A172 (cell line): Measurements from ENCODE around the gene SLC37A2. TPM values are rescaled to one million over a fixed set of nuclear protein-coding genes. Genes with fewer than 3 reads are reported as not detected.
A peak's percentile ranks its signal among the peaks of the same experiment; 100 is the strongest.

Experiments used
- DNase-seq: peaks from one replicate; pipeline ENCODE4 v3.0.0-alpha.2; 2015; ENCODE audit warnings: low spot score
- total RNA-seq: library from RNA; depleted of rRNA; stranded (reverse); fragments of >200 nt; shearing (Covaris generic); gene quantifications from 2 replicates; pipeline ENCODE4 v1.2.3, GENCODE V29; 2014; rRNA removed

The SLC37A2 gene
- total RNA-seq, 1 experiment from 2014 or later: 1.4 TPM

DNA sequence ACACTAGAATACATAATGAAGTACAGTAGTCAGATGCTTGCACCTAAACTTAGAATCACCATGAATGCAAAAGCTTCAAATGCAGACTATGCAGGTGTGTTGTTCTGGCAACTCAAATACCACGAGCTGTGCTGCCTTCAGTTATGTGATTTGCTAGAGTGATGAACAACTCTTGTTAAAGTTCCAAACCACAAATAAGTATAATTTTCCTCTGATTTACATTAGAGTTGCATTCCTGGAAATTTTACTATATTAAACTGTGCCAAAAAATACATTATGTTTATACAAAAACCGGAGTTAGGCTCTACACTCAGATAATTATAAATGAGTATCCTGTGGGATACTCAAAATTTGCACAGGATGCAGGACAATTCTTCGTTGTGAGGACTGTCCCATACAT, 45.4 kb downstream of the SLC37A2 start:
- DNase-seq: no peak

DNA sequence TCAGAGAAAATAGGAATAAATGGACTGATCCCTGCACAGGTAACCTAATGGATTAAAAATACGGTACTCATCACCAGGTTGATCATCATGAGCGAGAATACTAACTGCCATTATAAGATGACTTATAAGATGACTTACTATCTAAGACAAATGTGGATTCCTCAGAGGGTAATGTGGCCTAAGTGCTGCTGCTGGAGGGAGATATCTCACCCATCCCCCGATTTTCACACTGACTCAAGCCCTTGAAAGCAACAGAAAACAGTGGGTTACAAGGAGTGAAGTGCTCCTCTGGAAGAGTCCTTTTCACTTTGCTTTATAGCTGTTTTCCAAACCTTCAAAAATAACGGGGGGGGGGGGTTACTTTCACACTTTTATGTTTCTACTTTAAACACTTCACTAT, 47.4 kb downstream of the SLC37A2 start:
- no peak for DNase-seq

DNA sequence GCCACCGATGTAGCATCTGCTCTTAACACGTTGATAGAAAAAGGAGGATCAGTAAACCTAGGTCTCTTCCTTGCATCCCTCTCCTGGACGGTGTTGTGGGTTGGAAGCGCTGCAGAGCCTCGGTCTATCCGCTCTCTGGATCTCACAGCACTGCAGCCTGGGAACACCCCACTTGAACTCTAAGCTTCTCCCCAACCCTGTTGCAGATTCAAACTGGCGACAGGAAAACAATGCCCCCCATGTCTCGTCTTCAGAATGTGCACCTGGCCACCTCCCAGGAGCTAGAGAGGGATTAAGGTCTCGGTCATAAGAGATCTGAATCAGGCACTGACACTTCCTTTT, 47.9 kb downstream of the SLC37A2 start:
- no peak for DNase-seq

DNA sequence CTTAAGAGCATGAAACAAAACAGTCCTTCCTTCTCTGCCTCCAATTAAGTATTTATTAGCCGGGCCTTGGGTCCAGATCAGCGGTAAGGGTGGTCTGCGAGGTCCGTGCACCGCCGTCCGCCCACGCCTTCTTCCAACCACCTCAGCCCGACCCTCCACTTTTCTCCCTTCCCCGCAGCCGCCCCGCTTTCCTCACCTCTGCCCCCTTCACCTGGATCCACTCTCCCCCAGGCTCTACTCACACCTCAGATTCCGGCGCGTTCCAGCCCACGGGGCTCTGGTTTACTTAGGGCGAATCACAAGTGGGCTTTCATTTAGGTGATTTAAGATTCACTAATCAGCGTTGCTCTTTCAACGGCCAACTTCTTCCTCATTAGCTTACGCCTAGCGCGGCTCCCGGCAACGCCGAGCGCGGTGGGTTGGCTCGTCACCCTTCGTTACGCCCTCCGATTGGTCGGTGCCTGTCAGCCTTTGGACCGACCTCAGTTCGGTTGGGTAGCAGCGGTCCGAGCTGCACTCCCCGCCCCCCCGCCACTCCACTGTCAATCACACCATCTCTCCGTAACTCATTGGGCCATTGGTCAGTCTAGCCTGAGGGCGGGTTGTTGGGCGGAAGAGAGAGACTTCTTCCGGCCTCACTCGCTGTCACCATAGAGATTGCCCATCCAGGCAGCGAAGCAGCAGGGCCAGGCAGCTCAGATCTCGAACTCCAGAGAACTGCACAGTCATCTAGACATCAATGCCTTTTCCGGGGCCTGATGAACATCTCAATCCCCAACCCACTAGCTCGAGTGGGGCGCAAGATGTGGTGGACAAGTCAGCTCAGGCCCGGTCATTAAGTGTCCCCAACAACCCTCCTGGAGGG, 48.5 kb downstream of the SLC37A2 start, which contains the start of gene TMEM218:
Gene TMEM218, minus strand, starts transcription at position 284 of the 865 bp plus-strand sequence. CDS start 9,385 bp downstream, outside the sequence.
- peak; percentile 95 for DNase-seq

DNA sequence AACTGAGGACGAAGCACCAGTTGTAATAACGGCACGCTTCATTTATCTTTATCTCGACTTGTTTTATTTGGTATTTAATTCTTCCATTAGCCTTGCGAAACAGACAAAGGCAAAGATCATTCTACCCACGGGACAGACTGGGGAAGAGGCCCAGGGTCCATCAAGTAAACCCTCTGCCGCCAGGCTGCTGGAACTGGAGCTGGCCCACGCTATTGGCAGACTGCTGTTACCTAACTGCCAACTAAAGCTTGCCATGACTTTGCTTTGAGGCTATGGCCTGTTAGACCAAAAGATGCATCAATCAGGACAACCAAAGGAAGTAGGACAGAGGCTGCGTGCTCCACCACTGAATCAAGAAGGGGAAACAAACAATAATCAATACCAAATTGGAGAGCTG, 49.1 kb downstream of the SLC37A2 start:
- DNase-seq: no peak

DNA sequence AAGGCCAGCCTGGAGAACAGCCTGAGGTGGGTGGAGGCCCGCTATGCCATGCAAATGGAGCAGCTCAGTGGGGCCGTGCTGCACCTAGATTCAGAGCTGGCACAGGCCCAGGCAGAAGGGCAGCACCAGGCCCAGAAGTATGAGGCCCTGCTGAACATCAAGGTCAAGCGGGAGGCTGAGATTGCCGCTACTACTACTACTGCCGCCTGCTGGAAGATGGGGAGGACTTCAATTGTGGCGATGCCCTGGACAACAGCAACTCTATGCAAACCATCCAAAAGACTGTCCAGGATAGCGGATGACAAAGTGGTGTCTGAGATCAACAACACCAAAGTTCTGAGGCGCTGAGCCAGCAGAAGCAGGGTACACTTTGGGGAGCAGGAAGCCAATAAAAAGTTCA, 51.4 kb downstream of the SLC37A2 start:
- no peak for DNase-seq

DNA sequence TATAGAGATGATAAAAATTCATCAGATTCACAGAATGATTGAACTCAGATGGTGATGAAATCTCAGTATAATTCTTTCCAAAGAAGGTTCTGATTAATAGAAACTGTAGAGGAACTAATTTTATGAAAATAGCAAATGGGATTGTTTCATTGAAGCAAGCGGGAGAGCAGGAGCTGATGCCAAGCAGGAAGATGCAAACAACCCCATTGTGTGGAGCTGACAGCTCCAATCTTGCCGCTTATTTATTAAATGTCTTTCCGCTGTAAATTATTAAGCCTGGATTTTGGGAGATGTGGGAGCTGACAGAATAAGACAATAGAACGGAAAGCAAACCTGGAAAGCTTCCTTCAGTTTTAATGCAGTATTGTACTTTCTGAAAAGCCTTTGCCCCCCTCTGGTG, 54.3 kb downstream of the SLC37A2 start:
- no peak for DNase-seq

DNA sequence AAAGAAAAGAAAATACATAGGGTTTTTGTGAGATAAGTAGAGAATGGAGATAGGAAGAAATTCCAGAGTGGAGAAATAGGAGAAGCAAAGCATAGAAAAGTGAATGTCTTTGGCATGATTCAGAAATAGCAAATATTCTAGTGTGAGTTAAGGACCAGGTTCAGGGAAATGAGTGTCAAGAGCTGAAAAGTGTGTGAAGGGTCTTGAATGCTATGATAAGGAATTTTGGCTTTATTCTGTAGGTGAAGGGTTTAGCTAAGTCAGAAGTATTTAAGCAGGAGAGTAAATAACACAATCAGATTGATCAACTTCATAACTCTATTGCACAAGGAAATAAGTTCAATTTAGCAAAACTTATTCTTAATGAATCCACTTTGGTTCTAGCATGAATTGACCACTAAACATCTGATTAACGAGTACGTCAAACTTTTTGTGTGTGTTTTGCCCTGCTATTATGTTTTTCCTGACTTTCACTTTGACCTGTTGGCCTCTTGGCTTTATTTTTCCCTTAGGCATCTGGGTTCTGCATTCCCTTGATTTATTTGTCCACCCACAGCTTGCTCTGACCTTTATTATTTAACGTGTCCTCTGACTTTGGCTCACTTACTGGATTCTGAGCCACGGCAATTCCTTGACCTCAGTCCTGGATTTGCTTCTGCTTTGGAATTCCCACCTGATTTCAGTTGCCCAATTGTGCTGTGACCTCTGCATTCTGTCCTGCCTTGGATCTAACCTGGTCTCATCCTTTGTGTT, 60.3 kb downstream of the SLC37A2 start:
- no peak for DNase-seq

DNA sequence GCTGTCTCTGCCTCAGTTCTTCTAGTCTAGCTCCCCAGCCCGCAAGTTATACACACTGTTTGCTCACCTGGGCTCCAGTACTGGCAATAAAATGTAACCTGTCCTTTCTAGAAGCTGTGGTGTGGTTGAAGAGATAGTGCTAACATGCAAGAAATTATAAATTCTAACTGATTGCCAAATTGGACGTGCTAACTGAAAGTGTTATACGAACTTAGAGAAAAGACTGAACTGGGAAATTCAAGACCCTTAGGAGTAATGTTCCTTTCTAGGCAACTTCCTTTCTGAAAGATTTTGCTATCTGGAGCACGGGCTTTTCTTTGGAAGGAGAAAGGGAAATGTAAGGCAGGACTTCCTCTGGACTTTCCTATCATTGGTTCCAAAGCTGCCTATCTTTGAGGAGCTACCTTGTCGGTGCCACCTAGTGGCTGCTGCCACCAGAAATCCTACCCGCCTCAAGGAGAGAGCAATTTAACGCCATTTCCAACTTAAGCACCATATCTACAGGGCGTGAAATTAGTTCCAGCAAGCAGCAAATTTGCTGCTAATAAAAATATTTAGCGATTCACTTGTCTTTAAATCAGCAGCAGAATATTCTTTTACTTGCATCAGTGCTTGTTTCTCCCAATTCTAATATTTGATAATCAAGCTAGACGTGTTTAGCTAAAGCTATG, 61.0 kb downstream of the SLC37A2 start:
- DNase-seq: peak; percentile 80

DNA sequence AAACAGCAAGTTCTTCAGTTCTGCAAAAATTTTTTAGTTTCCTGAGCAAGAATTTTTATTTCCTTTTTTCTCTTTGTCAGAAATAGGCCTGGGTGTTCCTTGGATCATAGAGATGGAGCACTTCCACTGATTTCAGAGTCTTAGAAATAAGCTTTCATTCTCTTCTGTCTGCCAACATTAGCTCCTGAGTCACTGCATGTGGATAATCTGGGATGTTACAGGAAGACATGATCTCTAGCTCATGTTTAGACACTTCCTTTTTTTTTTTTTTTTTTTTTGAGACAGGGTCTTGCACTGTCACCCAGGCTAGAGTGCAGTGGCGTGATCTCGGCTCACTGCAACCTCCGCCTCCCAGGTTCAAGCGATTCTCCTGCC, 61.5 kb downstream of the SLC37A2 start:
- DNase-seq: no peak

DNA sequence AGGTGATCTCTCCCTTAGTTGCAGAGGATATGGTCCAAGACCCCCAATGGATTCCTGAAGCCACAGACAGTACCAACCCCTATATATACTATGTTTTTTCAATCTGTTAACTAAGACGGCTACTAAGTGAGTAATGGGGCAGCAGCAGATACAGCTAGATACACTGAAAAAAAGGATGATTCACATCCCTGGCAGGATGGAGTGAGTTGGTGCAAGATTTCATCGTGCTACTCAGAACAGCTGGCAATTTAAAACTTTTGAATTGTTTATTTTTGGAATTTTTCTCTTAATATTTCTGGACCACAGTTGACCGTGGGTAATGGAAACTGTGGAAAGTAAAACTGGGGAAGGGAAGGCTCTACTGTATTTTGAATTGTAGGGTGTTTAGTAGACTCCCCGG, 65.3 kb downstream of the SLC37A2 start:
- no peak for DNase-seq

DNA sequence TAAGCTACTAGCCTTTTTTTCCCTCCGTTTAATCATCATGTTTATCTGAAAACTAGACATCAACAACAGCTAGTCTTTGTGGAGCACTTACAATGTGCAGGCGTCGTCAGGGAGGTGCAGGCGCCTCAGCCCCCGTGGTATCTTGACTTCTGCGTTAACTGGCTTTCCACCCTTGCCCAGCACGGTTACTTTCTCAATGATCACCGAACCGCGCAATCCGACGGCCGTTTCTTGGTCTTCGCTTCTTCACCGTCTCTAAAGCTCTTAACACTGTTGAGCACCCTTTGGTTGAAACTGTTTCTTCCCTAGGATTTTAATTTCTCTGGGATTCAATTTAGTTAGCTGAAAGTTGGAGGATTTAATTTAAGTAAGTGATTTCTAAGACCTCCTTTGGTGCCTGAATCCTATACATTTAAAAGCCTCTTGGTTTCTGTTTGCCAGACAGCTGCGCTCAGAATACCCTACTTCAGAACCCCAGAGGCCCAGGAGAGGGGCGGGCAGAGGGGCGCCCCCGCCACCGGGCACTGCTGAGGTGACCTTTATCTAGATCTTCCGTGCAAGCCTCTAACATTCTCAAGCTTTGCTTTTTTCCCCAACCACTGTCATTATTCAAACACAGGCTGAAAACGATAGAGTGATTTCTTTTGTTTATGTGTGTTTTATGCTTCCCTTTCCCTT, 66.3 kb downstream of the SLC37A2 start:
- DNase-seq: no peak

DNA sequence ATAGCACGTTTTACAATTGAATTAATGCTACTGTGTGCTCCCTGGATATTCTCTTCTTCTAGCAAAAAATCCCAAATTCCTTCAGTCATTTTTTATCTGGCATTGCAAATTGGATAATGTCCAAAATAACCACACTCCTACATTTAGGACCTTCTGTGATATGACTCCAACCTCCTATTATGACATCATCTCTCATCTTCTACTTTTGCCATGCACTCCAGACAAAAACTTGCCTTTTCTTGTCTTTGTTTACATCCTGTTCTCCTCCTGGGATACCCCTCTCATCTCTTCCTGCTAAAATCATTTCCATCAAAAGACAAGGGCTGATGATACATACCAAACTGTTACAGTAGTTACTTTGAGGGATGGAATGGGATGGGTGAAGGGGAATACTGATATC, 69.0 kb downstream of the SLC37A2 start:
- DNase-seq: no peak

DNA sequence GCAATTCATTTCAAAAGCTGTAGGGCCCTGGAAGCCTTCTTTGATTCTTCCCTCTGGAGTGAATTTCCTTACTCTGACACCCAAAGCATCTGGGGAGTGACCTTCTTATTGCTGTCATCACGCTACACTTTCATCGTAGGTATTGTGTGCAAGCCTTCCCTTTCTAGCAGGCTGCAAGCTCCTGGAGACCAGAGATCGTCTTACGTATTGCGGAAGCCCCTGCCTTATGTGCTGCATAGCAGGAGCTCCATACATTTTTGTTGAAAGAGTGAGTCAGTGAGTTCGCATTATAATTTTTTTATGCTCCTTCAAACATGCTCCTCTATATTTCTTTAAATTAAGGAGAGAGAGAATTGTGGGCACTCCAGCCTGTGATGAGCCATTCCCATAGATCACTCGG, 69.5 kb downstream of the SLC37A2 start:
- DNase-seq: no peak

DNA sequence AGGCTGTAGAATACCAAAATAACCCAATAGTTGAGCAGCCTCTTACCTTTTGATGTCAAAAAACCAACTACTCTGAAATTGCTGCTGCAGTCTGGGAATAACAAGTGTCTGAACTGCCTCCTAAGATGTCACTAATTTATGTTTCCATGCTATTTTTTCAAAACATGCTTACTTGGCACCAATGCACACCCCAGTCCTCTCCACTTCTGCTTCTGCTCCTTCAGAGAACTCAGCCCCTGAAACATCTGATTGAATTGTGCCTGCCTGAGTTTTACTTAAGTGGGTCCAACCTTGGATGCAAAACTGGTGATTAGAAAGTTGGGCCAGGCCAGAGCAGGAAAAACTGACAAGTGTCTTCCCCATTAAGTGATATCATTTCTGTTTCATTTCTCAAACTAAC, 72.9 kb downstream of the SLC37A2 start:
- DNase-seq: no peak

DNA sequence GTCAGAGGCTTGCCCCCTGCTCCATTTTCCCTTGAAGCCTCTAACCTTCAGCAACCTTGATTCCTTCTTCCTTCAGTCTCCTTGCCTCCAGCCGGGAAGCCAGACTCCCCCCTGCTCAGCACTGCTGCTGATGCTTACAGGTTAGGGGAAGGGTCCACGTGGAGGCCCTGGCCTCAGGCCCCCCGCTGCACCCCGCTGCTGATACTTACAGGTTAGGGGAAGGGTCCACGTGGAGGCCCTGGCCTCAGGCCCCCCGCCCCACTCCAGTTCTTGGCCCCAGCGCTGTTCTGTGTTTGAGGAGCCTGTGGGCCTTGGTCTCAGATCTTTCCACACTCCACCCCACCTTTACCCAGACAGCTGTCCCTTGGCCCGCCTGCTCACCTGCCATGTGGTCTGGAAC, 75.9 kb downstream of the SLC37A2 start:
- DNase-seq: no peak

DNA sequence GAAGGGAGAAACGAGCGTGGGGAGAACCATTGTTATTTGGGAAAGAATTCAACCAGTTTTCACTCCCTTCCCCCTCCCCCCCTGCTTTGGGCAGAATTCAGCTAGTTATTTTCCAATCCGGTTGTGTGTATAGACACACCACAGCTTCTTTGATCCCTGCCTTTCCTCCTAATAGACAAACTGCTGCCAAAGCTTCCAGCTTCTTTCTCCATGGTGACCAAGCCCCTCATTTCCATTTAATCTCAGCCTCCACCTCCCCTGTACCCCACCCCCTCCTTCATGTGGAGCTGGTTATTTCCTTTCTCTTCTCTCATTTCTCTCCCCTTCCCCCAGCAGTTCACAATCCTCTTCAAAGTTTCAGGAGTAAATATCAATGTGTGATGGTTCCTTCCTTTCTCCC, 76.7 kb downstream of the SLC37A2 start:
- DNase-seq: no peak

Other genes starting within 250 kb of the SLC37A2 start
- 15.1 and 17.1 TPM in 2 replicates for gene ROBO3, start 197.9 kb upstream of the SLC37A2 start, total RNA-seq
- 11.7 and 15.9 TPM in 2 replicates for gene ROBO4, start 165.4 kb upstream of the SLC37A2 start, total RNA-seq
- not detected in 2 replicates for gene HEPN1, start 144.1 kb upstream of the SLC37A2 start, total RNA-seq
- not detected in 2 replicates for gene HEPACAM, start 127.3 kb upstream of the SLC37A2 start, total RNA-seq
- 3.7 and 4.1 TPM in 2 replicates for gene CCDC15, start 109.1 kb upstream of the SLC37A2 start, total RNA-seq
- gene TMEM218, start 48.3 kb downstream of the SLC37A2 start, total RNA-seq: 25.8 and 30.8 TPM in 2 replicates
- 0.12 TPM in 1 of 2 replicates, not detected in the other for gene PKNOX2, start 101.4 kb downstream of the SLC37A2 start, total RNA-seq